Motor neuron (in vitro differentiated cells): ENCODE data around the gene MARK3. TPM values are rescaled to one million over a fixed set of nuclear protein-coding genes. Genes with fewer than 3 reads are reported as not detected.

Experiments
- ATAC-seq, 8 experiments: fragments of 200-7000 bp; cut with Tn5 transposase; replicated peaks in 6 of 8; 2 replicates each; pipeline ENCODE4 v1.8.0; 2021; ENCODE audit warnings: mild to moderate bottlenecking in 8 of 8, moderate library complexity in 8 of 8
- H3K27ac ChIP-seq, 2 donors: fragments of 250-450 bp; sonication (Bioruptor Pico); 2 replicates each; pipeline ENCODE4 v1.9.0; 2021; ENCODE audit warnings: antibody characterized with exemption in 2 of 2, mild to moderate bottlenecking in 2 of 2, moderate library complexity in 1 of 2
- H3K4me1 ChIP-seq, 2 donors: fragments of 250-450 bp; sonication (Bioruptor Pico); replicated peaks in 1 of 2; 2 replicates each; pipeline ENCODE4 v1.6.1; 2021; ENCODE audit warnings: antibody characterized with exemption in 2 of 2, mild to moderate bottlenecking in 2 of 2, moderate library complexity in 1 of 2
- H3K4me3 ChIP-seq, 5 donors: fragments of 250-450 bp; sonication (Bioruptor Pico); 2 replicates each; pipeline ENCODE4 v1.9.0; 2021; ENCODE audit warnings: antibody characterized with exemption in 5 of 5, mild to moderate bottlenecking in 5 of 5, moderate library complexity in 4 of 5
- WGBS, 10 experiments: fragments of 450-650 bp; shearing (Covaris generic); methylation state at CpG; one replicate each; pipeline ENCODE4 v1.0.0; 2022; 5-methylcytosine and 5-hydroxymethylcytosine counted together
- in situ Hi-C, 9 experiments: fragments of 400-800 bp; cut with MboI; loops; one replicate each; pipeline ENCODE4 v1.15.0; 2021; ENCODE audit warnings: low sequenced_read_pairs in 9 of 9, low pct_unique_long_range_greater_than_20kb in 2 of 9; ENCODE audit not compliant: unreplicated experiment in 9 of 9
- total RNA-seq, 8 experiments: library from RNA; unstranded; fragments of 300-600 nt; gene quantifications; 2 replicates each; pipeline versions ENCODE4 v1.2.3 to v1.2.4, GENCODE V29; 2022

Gene MARK3
- total RNA-seq, 8 experiments from 2014 or later = 62.8 to 149 (median 74.2) TPM

GRCh38 chr14:103408491-103409155 is 23.4 kb downstream of the MARK3 start:
- 63 to 100% (median 83%) methylated on average over 1 to 7 of the region's 7 CpGs; no CpG with 5 or more reads in 1 of the 10 experiments for WGBS, 10 experiments
- Histone ChIP-seq H3K27ac (no peak overlapping the region), H3K4me3 (no peak overlapping the region), H3K4me1 (no peaks in the 10 kb centered on the region)
- in situ Hi-C loops = no loop called here
- ATAC-seq = no peak

- Histone ChIP-seq H3K4me1 (no peaks in the 10 kb centered on the region), H3K4me3 (no peak overlapping the region), H3K27ac (no peak overlapping the region)
- peak in 1 of 8 experiments; percentile 43 for ATAC-seq
- 40 to 100% (median 85%) methylated on average over 1 to 2 of the region's 2 CpGs; no CpG with 5 or more reads in 2 of the 10 experiments for WGBS, 10 experiments
- in situ Hi-C loops = no loop called here
Measured at GRCh38 chr14:103416916-103417315, 31.7 kb downstream of the MARK3 start.

- ATAC-seq = peak in 3 of 8 experiments; percentile 87 to 92 (median 89)
- Histone ChIP-seq H3K4me3 (no peak overlapping the region), H3K4me1 (no peaks in the 10 kb centered on the region), H3K27ac (no peak overlapping the region)
- in situ Hi-C loops = no loop called here
- 4 to 88% (median 67%) methylated on average over 2 to 3 of the region's 3 CpGs; no CpG with 5 or more reads in 1 of the 10 experiments for WGBS, 10 experiments
Measured at GRCh38 chr14:103418481-103418818, 33.2 kb downstream of the MARK3 start.

- Histone ChIP-seq H3K27ac (no peak overlapping the region), H3K4me1 (peaks cover 0 to 3% of the 10 kb centered on the region in 2 donors), H3K4me3 (no peak overlapping the region)
- in situ Hi-C loops = no loop called here
- 83 to 100% (median 100%) methylated on average over 2 to 3 of the region's 3 CpGs; no CpG with 5 or more reads in 3 of the 10 experiments for WGBS, 10 experiments
- ATAC-seq = no peak
Measured at GRCh38 chr14:103421556-103421955, 36.3 kb downstream of the MARK3 start.

GRCh38 chr14:103423050-103423461 is 37.8 kb downstream of the MARK3 start:
- in situ Hi-C loops = no loop called here
- ATAC-seq = no peak
- WGBS, 10 experiments = 70 to 100% (median 100%) methylated on average over 1 of the region's 1 CpG; no CpG with 5 or more reads in 6 of the 10 experiments
- Histone ChIP-seq H3K27ac (no peak overlapping the region), H3K4me3 (no peak overlapping the region), H3K4me1 (peaks cover 0 to 8% of the 10 kb centered on the region in 2 donors)

- in situ Hi-C loops = no loop called here
- Histone ChIP-seq H3K4me1 (peaks cover 0 to 22% of the 10 kb centered on the region in 2 donors), H3K4me3 (no peak overlapping the region), H3K27ac (peak overlapping the region in 1 of 2 donors; percentile 33)
- peak; percentile 83 to 93 (median 88) for ATAC-seq
- 0 to 80% (median 30%) methylated on average over 1 to 3 of the region's 3 CpGs; no CpG with 5 or more reads in 3 of the 10 experiments for WGBS, 10 experiments
Measured at GRCh38 chr14:103427485-103428443, 42.5 kb downstream of the MARK3 start.

- Histone ChIP-seq H3K27ac (no peak overlapping the region), H3K4me3 (no peak overlapping the region), H3K4me1 (peaks cover 0 to 22% of the 10 kb centered on the region in 2 donors)
- in situ Hi-C loops = no loop called here
- ATAC-seq = no peak
- 80 to 100% (median 100%) methylated on average over 1 to 3 of the region's 3 CpGs; no CpG with 5 or more reads in 2 of the 10 experiments for WGBS, 10 experiments
Measured at GRCh38 chr14:103428723-103429556, 43.7 kb downstream of the MARK3 start.

- H3K27ac ChIP-seq = no peak overlapping the region
- no peak overlapping the region for H3K4me3 ChIP-seq
- WGBS, 10 experiments = 60 to 100% (median 90%) methylated on average over 1 to 3 of the region's 3 CpGs; no CpG with 5 or more reads in 3 of the 10 experiments
- in situ Hi-C loops = no loop called here
- peaks cover 0 to 22% of the 10 kb centered on the region in 2 donors for H3K4me1 ChIP-seq
- peak in 2 of 8 experiments; percentile 28 to 60 for ATAC-seq
Measured at GRCh38 chr14:103430358-103430757, 45.1 kb downstream of the MARK3 start.

GRCh38 chr14:103432627-103433026 is 47.4 kb downstream of the MARK3 start:
- Histone ChIP-seq H3K4me3 (no peak overlapping the region), H3K27ac (no peak overlapping the region), H3K4me1 (peaks cover 0 to 19% of the 10 kb centered on the region in 2 donors)
- no peak for ATAC-seq
- in situ Hi-C loops = no loop called here
- 20 to 100% (median 78%) methylated on average over 1 to 2 of the region's 4 CpGs; no CpG with 5 or more reads in 3 of the 10 experiments for WGBS, 10 experiments

GRCh38 chr14:103433916-103434563 is 48.8 kb downstream of the MARK3 start:
- no peak overlapping the region for H3K4me3 ChIP-seq
- no peak for ATAC-seq
- no peak overlapping the region for H3K27ac ChIP-seq
- WGBS, 10 experiments = 79 to 100% (median 93%) methylated on average over 1 to 9 of the region's 10 CpGs
- in situ Hi-C loops = no loop called here
- peaks cover 0 to 12% of the 10 kb centered on the region in 2 donors for H3K4me1 ChIP-seq

GRCh38 chr14:103434868-103435442 is 49.7 kb downstream of the MARK3 start:
- no peak for ATAC-seq
- Histone ChIP-seq H3K27ac (no peak overlapping the region), H3K4me1 (peaks cover 0 to 8% of the 10 kb centered on the region in 2 donors), H3K4me3 (no peak overlapping the region)
- in situ Hi-C loops = no loop called here
- WGBS, 10 experiments = 56 to 100% (median 81%) methylated on average over 2 to 5 of the region's 6 CpGs; no CpG with 5 or more reads in 2 of the 10 experiments

GRCh38 chr14:103436533-103436932 is 51.3 kb downstream of the MARK3 start:
- peak in 2 of 8 experiments; percentile 60 to 73 for ATAC-seq
- in situ Hi-C loops = no loop called here

More at GRCh38 chr14:103436533-103436932, 51.3 kb downstream of the MARK3 start:
- 0 to 100% (median 67%) methylated on average over 1 to 5 of the region's 5 CpGs; no CpG with 5 or more reads in 3 of the 10 experiments for WGBS, 10 experiments
- Histone ChIP-seq H3K27ac (no peak overlapping the region), H3K4me3 (no peak overlapping the region), H3K4me1 (no peaks in the 10 kb centered on the region)
